Peyer's patch (tissue), 4 donors: ENCODE results near the gene TMTC4.

Experiments
- POLR2A ChIP-seq, 2 donors: fragments of 450-650 bp; IDR thresholded peaks; one replicate each; pipeline ENCODE4 v1.5.1; 2017; ENCODE audit warnings: antibody characterized with exemption in 2 of 2, mild to moderate bottlenecking in 2 of 2, moderate library complexity in 2 of 2
- TF ChIP-seq, protein P1 (sequence below), 6 experiments: fragments of 450-650 bp in 4 of 6; fragments of 200-600 bp in 2 of 6; sonication (generic) in 1 of 6; IDR thresholded peaks; one replicate each; pipeline ENCODE4 v1.5.1; 2017 to 2019; ENCODE audit warnings: antibody characterized with exemption in 6 of 6, mild to moderate bottlenecking in 3 of 6, moderate library complexity in 1 of 6

DNA sequence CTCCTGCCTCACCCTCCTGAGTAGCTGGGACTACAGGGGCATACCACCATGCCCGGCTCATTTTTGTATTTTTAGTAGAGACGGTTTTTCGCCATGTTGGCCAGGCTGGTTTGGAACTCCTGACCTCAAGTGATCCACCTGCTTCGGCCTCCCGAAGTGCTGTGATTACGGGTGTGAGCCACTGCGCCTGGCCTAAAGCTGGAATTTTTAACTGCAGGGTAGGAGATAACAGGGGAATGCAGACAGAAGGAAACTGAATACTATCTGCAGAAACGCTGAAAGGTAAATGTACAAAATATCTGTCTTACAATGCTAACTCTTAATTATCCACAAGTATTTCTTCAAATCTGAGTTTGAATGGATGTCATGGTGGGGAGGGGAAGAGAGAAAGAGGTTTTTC, 13.8 kb downstream of the TMTC4 start:
- TF ChIP-seq, protein P1, sequence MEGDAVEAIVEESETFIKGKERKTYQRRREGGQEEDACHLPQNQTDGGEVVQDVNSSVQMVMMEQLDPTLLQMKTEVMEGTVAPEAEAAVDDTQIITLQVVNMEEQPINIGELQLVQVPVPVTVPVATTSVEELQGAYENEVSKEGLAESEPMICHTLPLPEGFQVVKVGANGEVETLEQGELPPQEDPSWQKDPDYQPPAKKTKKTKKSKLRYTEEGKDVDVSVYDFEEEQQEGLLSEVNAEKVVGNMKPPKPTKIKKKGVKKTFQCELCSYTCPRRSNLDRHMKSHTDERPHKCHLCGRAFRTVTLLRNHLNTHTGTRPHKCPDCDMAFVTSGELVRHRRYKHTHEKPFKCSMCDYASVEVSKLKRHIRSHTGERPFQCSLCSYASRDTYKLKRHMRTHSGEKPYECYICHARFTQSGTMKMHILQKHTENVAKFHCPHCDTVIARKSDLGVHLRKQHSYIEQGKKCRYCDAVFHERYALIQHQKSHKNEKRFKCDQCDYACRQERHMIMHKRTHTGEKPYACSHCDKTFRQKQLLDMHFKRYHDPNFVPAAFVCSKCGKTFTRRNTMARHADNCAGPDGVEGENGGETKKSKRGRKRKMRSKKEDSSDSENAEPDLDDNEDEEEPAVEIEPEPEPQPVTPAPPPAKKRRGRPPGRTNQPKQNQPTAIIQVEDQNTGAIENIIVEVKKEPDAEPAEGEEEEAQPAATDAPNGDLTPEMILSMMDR (IDR thresholded peaks at IDR 0.05): no peak
- no peak for TF ChIP-seq POLR2A (IDR thresholded peaks at IDR 0.05)
